H1 (cell line): ENCODE data around the gene VSTM2L.

Source experiments
- ATF2 ChIP-seq: IDR thresholded peaks from 2 replicates; pipeline ENCODE4 v1.6.1; 2012; ENCODE audit warnings: low read length, inconsistent platforms
- CTCF ChIP-seq, 3 experiments: IDR thresholded peaks; 1 replicate in 2 of 3; 2 replicates in 1 of 3; pipeline versions ENCODE4 v1.5.1 to v1.6.1; 2011; ENCODE audit warnings: low read length in 3 of 3, mild to moderate bottlenecking in 3 of 3, inconsistent platforms in 2 of 3, low read depth in 1 of 3, moderate library complexity in 1 of 3; ENCODE audit not compliant: insufficient read depth in 1 of 3; ENCODE audit errors: control extremely low read depth in 1 of 3
- EZH2 ChIP-seq: fragments of 200-600 bp; sonication (generic); IDR thresholded peaks from 2 replicates; pipeline ENCODE4 v1.7.1; 2012; ENCODE audit warnings: low read depth, mild to moderate bottlenecking, moderate library complexity, low read length, inconsistent platforms; ENCODE audit not compliant: severe bottlenecking
- GABPA ChIP-seq: IDR thresholded peaks from 2 replicates; pipeline ENCODE4 v1.6.1; 2011; ENCODE audit warnings: mild to moderate bottlenecking, low read length, moderate library complexity, borderline replicate concordance; ENCODE audit not compliant: insufficient read depth
- JUN ChIP-seq: IDR thresholded peaks from 2 replicates; pipeline ENCODE4 v1.6.1; 2011; ENCODE audit warnings: low read depth, mild to moderate bottlenecking, improper control_type of control experiment, low read length
- MAX ChIP-seq: IDR thresholded peaks from 2 replicates; pipeline ENCODE4 v1.6.1; 2012; ENCODE audit warnings: inconsistent platforms
- POLR2A ChIP-seq, 2 experiments: IDR thresholded peaks; 1 replicate in 1 of 2; 2 replicates in 1 of 2; pipeline ENCODE4 v1.6.1; 2011; ENCODE audit warnings: low read depth in 2 of 2, low read length in 2 of 2, mild to moderate bottlenecking in 2 of 2; ENCODE audit errors: control extremely low read depth in 1 of 2
- POLR2AphosphoS5 ChIP-seq: IDR thresholded peaks from 2 replicates; pipeline ENCODE4 v1.6.1; 2011; ENCODE audit warnings: low read depth, low read length
- RFX5 ChIP-seq: IDR thresholded peaks from 2 replicates; pipeline ENCODE4 v1.6.1; 2011; ENCODE audit warnings: low read depth, low read length, improper control_type of control experiment, borderline replicate concordance
- USF2 ChIP-seq: IDR thresholded peaks from 2 replicates; pipeline ENCODE4 v1.6.1; 2011; ENCODE audit warnings: low read length, improper control_type of control experiment

- no peak for TF ChIP-seq POLR2A (IDR thresholded peaks at IDR 0.05; ENCODE audit: control extremely low read depth in 1 of 2, low read depth in 2 of 2, low read length in 2 of 2)
- TF ChIP-seq POLR2AphosphoS5: no peak
- TF ChIP-seq JUN: no peak
- TF ChIP-seq RFX5: no peak
- no peak for TF ChIP-seq CTCF (IDR thresholded peaks at IDR 0.05; ENCODE audit: control extremely low read depth in 1 of 3, insufficient read depth in 1 of 3, low read depth in 1 of 3, low read length in 3 of 3)
- no peak for TF ChIP-seq MAX
- TF ChIP-seq GABPA: no peak
- TF ChIP-seq EZH2: no peak
- no peak for TF ChIP-seq ATF2
- TF ChIP-seq USF2: no peak
Measured at GRCh38 chr20:37933786-37934633, 31.1 kb downstream of the VSTM2L start.
